C4-2B (cell line): ENCODE data around the gene RASAL2.

Source experiments
- ZFX ChIP-seq: fragments of 450-650 bp; IDR thresholded peaks from 2 replicates; pipeline ENCODE4 v1.6.1; 2017
- TF ChIP-seq, protein P1 (sequence below): fragments of 450-650 bp; conservative IDR thresholded peaks from 2 replicates; pipeline ENCODE4 v1.5.1; 2017; ENCODE audit warnings: mild to moderate bottlenecking

DNA sequence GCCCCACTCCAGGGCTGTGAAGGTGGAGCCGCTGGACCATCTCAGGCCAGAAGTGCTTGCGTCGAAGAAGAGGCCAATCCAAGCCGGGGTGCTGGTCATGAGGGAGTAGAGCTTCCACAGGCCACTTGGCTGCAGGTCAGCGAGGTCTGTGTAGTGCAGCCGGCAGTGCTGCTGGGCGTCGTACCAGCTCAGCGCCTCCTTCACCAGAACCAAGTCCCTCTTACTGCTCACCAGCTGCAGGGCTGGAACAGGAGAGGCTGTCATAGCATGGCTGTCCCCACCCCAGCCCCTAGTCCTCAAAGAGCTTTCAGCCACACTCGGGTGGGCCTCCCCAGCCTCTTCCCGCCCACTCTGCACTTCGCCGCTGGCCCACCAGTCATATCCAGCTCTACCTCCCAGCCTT, 400.7 kb downstream of the RASAL2 start:
- TF ChIP-seq, protein P1, sequence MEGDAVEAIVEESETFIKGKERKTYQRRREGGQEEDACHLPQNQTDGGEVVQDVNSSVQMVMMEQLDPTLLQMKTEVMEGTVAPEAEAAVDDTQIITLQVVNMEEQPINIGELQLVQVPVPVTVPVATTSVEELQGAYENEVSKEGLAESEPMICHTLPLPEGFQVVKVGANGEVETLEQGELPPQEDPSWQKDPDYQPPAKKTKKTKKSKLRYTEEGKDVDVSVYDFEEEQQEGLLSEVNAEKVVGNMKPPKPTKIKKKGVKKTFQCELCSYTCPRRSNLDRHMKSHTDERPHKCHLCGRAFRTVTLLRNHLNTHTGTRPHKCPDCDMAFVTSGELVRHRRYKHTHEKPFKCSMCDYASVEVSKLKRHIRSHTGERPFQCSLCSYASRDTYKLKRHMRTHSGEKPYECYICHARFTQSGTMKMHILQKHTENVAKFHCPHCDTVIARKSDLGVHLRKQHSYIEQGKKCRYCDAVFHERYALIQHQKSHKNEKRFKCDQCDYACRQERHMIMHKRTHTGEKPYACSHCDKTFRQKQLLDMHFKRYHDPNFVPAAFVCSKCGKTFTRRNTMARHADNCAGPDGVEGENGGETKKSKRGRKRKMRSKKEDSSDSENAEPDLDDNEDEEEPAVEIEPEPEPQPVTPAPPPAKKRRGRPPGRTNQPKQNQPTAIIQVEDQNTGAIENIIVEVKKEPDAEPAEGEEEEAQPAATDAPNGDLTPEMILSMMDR = no peak
- TF ChIP-seq ZFX = no peak
